ENCODE measurements around the gene B9D1. TPM values are rescaled to one million over a fixed set of nuclear protein-coding genes. Genes with fewer than 3 reads are reported as not detected.

Gene B9D1
- total and polyA plus RNA-seq, 2 experiments from 2014 or later: 35.2 to 63.5 TPM

GRCh38 chr17:19381741-19382444 lies 19.4 kb upstream of the B9D1 start:
- H3K9me2 ChIP-seq (ENCODE audit: insufficient read depth): no peaks in the 10 kb centered on the region
- H3K4me1 ChIP-seq (ENCODE audit: insufficient read depth): peaks cover 9% of the 10 kb centered on the region
- H3K79me2 ChIP-seq (replicated peaks; ENCODE audit: insufficient read depth): peaks cover 29% of the 10 kb centered on the region
- H3K4me3 Mint-ChIP-seq: no peak overlapping the region
- TF ChIP-seq ETS1 (IDR thresholded peaks at IDR 0.05): no peak
- TF ChIP-seq CREB1 (CRISPR knock-in tag; IDR thresholded peaks at IDR 0.05; ENCODE audit: low read depth): no peak
- no peak for TF ChIP-seq EZH2phosphoT487 (IDR thresholded peaks at IDR 0.05; ENCODE audit: unreplicated experiment)
- no peak for TF ChIP-seq REST (IDR thresholded peaks at IDR 0.05; ENCODE audit: unreplicated experiment)
- no peak for TF ChIP-seq CTCF (conservative IDR thresholded peaks at IDR 0.05; ENCODE audit: low read depth in 2 of 2)
- TF ChIP-seq JUNB (IDR thresholded peaks at IDR 0.05; ENCODE audit: unreplicated experiment): no peak
- no peak for TF ChIP-seq POLR2AphosphoS5 (IDR thresholded peaks at IDR 0.05; ENCODE audit: low read depth)
- no peak for TF ChIP-seq ZNF331 (CRISPR knock-in tag; IDR thresholded peaks at IDR 0.05; ENCODE audit: low read depth)
- TF ChIP-seq STAT1 (IDR thresholded peaks at IDR 0.05; ENCODE audit: unreplicated experiment): no peak
- no peak for TF ChIP-seq ZNF114 (CRISPR knock-in tag; IDR thresholded peaks at IDR 0.05)
- TF ChIP-seq NANOG (IDR thresholded peaks at IDR 0.05; ENCODE audit: borderline replicate concordance): no peak
- H4K20me1 ChIP-seq (replicated peaks; ENCODE audit: insufficient read depth): peaks cover 13% of the 10 kb centered on the region
- no peaks in the 10 kb centered on the region; the same call in 2 of the 3 replicates for H3K9me3 Mint-ChIP-seq
- no peak overlapping the region for H3K27ac Mint-ChIP-seq
- H3K4me3 ChIP-seq: no peak overlapping the region
- no peak overlapping the region for H3K27ac ChIP-seq (ENCODE audit: low read depth)
- H3K27me3 ChIP-seq (ENCODE audit: insufficient read depth): no peaks in the 10 kb centered on the region
- H3K27me3 Mint-ChIP-seq (ENCODE audit: insufficient read depth, low read depth, poor library complexity): peaks cover 12% of the 10 kb centered on the region
- peaks cover 19% of the 10 kb centered on the region for H3F3A ChIP-seq (replicated peaks; ENCODE audit: low read depth)
- no peak for DNase-seq (ENCODE audit: low spot score)
- H3K4me2 ChIP-seq: no peak overlapping the region
- peaks cover 68% of the 10 kb centered on the region for H3K36me3 Mint-ChIP-seq (ENCODE audit: low read depth)
- H2AFZ ChIP-seq: no peak overlapping the region
- ATAC-seq: no peak
- H3K4me1 Mint-ChIP-seq: peaks cover 30% of the 10 kb centered on the region
- H3K36me3 ChIP-seq (ENCODE audit: insufficient read depth): peaks cover 10% of the 10 kb centered on the region
